K562 (cell line): ENCODE results near the gene GDF11.

Source experiments
- CTCF ChIP-seq, 3 experiments: IDR thresholded peaks in 2 of 3; conservative IDR thresholded peaks in 1 of 3; 2 replicates each; pipeline ENCODE4 v1.5.1; 2011 to 2012; ENCODE audit warnings: low read length in 3 of 3, mild to moderate bottlenecking in 3 of 3, control low read depth in 2 of 3, improper control_type of control experiment in 1 of 3, inconsistent platforms in 1 of 3, low read depth in 1 of 3, mixed read lengths in 1 of 3, moderate library complexity in 1 of 3; ENCODE audit not compliant: insufficient read depth in 2 of 3
- ETV5 ChIP-seq: sonication (generic); formaldehyde crosslinking; IDR thresholded peaks from 2 replicates; pipeline ENCODE4 v1.4.0; 2020; ENCODE audit warnings: low read depth, mild to moderate bottlenecking, missing genetic modification reagents
- YBX1 ChIP-seq: fragments of 450-650 bp; IDR thresholded peaks from 2 replicates; pipeline ENCODE4 v1.7.1; 2016; ENCODE audit warnings: mild to moderate bottlenecking
- ZNF212 ChIP-seq: fragments of 450-650 bp; formaldehyde crosslinking; IDR thresholded peaks from 2 replicates; pipeline ENCODE4 v1.4.0; 2020; ENCODE audit warnings: mild to moderate bottlenecking
- ZNF23 ChIP-seq: fragments of 250-450 bp; sonication (Bioruptor Pico); IDR thresholded peaks from 2 replicates; pipeline ENCODE4 v1.4.0; 2020; ENCODE audit warnings: mild to moderate bottlenecking

- no peak for TF ChIP-seq ZNF23
- no peak for TF ChIP-seq CTCF (IDR thresholded peaks at IDR 0.05 in 2 of 3, conservative IDR thresholded peaks at IDR 0.05 in 1 of 3; ENCODE audit: insufficient read depth in 2 of 3, low read depth in 1 of 3, low read length in 3 of 3)
- TF ChIP-seq ZNF212 (CRISPR knock-in tag): no peak
- TF ChIP-seq ETV5 (CRISPR knock-in tag): no peak
- no peak for TF ChIP-seq YBX1
These were observed 46.2 kb downstream of the GDF11 start for GRCh38 chr12:55789171-55789570.
